ENCODE results near the gene MMP24. TPM values are rescaled to one million over a fixed set of nuclear protein-coding genes. Genes with fewer than 3 reads are reported as not detected.

The MMP24 gene
- total and polyA plus RNA-seq, 2 of the 13 experiments (the other 11 are each of a cell fraction or from before 2014, with no cell fraction given): 0.29 to 0.35 TPM

DNA sequence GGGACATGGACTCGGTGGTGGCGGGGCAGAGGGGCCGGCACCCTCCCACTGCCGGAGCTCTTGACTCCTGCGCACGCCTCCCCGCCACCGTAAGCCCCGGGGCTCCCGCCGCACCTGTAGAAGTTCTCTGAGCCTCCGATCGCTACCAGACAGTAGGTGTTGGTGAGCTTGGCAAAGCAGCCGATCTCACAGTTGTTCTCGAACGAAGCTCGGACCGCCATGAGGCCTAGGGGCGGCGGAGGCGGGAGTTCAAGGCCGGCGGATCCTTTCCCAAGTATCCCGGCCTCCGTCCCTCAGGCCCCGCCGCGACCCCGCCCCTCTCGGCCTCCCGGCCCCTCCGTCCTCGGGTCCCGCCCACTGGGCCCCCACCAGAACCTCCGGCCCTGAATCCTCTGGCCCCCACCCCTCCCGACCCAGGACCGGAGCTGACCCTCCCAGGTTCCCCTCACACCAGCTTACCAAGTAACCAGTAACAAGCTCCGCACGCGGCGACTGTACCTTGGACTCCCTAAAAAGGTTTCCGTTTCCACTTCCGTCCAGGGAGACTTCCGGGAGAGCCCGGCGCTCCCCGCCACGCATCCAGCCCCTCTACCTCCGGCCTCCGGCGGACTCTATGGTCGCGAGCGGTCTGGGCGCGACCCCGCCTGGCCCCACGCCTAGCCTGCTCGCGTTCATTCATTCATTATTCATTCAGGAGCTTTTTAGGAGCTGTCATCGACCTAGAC lies 57.9 kb downstream of the MMP24 start, which contains the start of gene EIF6 (continued):
- TF ChIP-seq, protein P1, sequence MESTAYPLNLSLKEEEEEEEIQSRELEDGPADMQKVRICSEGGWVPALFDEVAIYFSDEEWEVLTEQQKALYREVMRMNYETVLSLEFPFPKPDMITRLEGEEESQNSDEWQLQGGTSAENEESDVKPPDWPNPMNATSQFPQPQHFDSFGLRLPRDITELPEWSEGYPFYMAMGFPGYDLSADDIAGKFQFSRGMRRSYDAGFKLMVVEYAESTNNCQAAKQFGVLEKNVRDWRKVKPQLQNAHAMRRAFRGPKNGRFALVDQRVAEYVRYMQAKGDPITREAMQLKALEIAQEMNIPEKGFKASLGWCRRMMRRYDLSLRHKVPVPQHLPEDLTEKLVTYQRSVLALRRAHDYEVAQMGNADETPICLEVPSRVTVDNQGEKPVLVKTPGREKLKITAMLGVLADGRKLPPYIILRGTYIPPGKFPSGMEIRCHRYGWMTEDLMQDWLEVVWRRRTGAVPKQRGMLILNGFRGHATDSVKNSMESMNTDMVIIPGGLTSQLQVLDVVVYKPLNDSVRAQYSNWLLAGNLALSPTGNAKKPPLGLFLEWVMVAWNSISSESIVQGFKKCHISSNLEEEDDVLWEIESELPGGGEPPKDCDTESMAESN (CRISPR knock-in tag; conservative IDR thresholded peaks at IDR 0.05): peak; percentile 96
- TF ChIP-seq TCF7L2 (IDR thresholded peaks at IDR 0.05; ENCODE audit: low read depth, low read length) (no peak), RBAK (CRISPR knock-in tag; IDR thresholded peaks at IDR 0.05) (0 out of 2 replicates have a peak, but pooled peaks have one; percentile 18), ATF7 (IDR thresholded peaks at IDR 0.05) (no peak), ATF7 (CRISPR knock-in tag; IDR thresholded peaks at IDR 0.05) (no peak), ZNF260 (CRISPR knock-in tag; IDR thresholded peaks at IDR 0.05; ENCODE audit: borderline replicate concordance, low read depth) (no peak), ZNF205 (CRISPR knock-in tag; IDR thresholded peaks at IDR 0.05) (peak; percentile 78), KLF9 (CRISPR knock-in tag; IDR thresholded peaks at IDR 0.05; ENCODE audit: low read depth) (peak; percentile 67; the same call in 1 of the 2 replicates)
- TF ChIP-seq, protein P2, sequence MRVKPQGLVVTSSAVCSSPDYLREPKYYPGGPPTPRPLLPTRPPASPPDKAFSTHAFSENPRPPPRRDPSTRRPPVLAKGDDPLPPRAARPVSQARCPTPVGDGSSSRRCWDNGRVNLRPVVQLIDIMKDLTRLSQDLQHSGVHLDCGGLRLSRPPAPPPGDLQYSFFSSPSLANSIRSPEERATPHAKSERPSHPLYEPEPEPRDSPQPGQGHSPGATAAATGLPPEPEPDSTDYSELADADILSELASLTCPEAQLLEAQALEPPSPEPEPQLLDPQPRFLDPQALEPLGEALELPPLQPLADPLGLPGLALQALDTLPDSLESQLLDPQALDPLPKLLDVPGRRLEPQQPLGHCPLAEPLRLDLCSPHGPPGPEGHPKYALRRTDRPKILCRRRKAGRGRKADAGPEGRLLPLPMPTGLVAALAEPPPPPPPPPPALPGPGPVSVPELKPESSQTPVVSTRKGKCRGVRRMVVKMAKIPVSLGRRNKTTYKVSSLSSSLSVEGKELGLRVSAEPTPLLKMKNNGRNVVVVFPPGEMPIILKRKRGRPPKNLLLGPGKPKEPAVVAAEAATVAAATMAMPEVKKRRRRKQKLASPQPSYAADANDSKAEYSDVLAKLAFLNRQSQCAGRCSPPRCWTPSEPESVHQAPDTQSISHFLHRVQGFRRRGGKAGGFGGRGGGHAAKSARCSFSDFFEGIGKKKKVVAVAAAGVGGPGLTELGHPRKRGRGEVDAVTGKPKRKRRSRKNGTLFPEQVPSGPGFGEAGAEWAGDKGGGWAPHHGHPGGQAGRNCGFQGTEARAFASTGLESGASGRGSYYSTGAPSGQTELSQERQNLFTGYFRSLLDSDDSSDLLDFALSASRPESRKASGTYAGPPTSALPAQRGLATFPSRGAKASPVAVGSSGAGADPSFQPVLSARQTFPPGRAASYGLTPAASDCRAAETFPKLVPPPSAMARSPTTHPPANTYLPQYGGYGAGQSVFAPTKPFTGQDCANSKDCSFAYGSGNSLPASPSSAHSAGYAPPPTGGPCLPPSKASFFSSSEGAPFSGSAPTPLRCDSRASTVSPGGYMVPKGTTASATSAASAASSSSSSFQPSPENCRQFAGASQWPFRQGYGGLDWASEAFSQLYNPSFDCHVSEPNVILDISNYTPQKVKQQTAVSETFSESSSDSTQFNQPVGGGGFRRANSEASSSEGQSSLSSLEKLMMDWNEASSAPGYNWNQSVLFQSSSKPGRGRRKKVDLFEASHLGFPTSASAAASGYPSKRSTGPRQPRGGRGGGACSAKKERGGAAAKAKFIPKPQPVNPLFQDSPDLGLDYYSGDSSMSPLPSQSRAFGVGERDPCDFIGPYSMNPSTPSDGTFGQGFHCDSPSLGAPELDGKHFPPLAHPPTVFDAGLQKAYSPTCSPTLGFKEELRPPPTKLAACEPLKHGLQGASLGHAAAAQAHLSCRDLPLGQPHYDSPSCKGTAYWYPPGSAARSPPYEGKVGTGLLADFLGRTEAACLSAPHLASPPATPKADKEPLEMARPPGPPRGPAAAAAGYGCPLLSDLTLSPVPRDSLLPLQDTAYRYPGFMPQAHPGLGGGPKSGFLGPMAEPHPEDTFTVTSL (CRISPR knock-in tag; IDR thresholded peaks at IDR 0.05; ENCODE audit: borderline replicate concordance): peak; percentile 65; the same call in 1 of the 2 replicates
- TF ChIP-seq, protein P3, sequence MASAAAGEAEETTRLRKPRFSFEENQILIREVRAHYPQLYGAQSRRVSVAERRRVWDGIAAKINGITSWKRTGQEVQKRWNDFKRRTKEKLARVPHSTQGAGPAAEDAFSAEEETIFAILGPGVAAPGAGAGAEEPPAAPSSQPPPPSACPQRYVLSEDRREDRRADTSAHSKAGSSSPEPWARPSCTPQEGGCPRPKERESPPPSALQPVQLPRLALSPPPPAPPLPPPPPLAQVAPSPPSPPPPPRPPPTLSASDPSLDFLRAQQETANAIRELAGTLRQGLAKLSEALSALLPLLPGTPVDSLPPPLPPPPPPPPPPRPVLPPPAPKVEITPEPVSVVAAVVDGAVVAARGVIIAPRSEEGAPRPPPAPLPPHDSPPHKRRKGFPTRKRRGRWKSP (CRISPR knock-in tag; IDR thresholded peaks at IDR 0.05): no peak
- TF ChIP-seq, protein P4, sequence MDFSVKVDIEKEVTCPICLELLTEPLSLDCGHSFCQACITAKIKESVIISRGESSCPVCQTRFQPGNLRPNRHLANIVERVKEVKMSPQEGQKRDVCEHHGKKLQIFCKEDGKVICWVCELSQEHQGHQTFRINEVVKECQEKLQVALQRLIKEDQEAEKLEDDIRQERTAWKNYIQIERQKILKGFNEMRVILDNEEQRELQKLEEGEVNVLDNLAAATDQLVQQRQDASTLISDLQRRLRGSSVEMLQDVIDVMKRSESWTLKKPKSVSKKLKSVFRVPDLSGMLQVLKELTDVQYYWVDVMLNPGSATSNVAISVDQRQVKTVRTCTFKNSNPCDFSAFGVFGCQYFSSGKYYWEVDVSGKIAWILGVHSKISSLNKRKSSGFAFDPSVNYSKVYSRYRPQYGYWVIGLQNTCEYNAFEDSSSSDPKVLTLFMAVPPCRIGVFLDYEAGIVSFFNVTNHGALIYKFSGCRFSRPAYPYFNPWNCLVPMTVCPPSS (IDR thresholded peaks at IDR 0.05): no peak
- TF ChIP-seq, protein P5, sequence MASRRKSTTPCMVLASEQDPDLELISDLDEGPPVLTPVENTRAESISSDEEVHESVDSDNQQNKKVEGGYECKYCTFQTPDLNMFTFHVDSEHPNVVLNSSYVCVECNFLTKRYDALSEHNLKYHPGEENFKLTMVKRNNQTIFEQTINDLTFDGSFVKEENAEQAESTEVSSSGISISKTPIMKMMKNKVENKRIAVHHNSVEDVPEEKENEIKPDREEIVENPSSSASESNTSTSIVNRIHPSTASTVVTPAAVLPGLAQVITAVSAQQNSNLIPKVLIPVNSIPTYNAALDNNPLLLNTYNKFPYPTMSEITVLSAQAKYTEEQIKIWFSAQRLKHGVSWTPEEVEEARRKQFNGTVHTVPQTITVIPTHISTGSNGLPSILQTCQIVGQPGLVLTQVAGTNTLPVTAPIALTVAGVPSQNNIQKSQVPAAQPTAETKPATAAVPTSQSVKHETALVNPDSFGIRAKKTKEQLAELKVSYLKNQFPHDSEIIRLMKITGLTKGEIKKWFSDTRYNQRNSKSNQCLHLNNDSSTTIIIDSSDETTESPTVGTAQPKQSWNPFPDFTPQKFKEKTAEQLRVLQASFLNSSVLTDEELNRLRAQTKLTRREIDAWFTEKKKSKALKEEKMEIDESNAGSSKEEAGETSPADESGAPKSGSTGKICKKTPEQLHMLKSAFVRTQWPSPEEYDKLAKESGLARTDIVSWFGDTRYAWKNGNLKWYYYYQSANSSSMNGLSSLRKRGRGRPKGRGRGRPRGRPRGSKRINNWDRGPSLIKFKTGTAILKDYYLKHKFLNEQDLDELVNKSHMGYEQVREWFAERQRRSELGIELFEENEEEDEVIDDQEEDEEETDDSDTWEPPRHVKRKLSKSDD (CRISPR knock-in tag; IDR thresholded peaks at IDR 0.05; ENCODE audit: low read depth): no peak
- TF ChIP-seq, protein P6, sequence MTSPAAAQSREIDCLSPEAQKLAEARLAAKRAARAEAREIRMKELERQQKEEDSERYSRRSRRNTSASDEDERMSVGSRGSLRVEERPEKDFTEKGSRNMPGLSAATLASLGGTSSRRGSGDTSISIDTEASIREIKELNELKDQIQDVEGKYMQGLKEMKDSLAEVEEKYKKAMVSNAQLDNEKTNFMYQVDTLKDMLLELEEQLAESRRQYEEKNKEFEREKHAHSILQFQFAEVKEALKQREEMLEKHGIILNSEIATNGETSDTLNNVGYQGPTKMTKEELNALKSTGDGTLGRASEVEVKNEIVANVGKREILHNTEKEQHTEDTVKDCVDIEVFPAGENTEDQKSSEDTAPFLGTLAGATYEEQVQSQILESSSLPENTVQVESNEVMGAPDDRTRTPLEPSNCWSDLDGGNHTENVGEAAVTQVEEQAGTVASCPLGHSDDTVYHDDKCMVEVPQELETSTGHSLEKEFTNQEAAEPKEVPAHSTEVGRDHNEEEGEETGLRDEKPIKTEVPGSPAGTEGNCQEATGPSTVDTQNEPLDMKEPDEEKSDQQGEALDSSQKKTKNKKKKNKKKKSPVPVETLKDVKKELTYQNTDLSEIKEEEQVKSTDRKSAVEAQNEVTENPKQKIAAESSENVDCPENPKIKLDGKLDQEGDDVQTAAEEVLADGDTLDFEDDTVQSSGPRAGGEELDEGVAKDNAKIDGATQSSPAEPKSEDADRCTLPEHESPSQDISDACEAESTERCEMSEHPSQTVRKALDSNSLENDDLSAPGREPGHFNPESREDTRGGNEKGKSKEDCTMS (CRISPR knock-in tag; conservative IDR thresholded peaks at IDR 0.05): no peak; the same call in 1 of the 2 replicates

All from HepG2 (cell line).